Measurements from ENCODE around the gene TUBB6.
A peak's percentile ranks its signal among the peaks of the same experiment; 100 is the strongest.

GRCh38 chr18:12283666-12284065 is 24.4 kb upstream of the TUBB6 start:
- TF ChIP-seq GATA3 (IDR thresholded peaks at IDR 0.05; ENCODE audit: low read depth, low read length) (no peak), GATA2 (IDR thresholded peaks at IDR 0.05; ENCODE audit: low read depth, low read length) (peak; percentile 51)

Data from SH-SY5Y (cell line).